HepG2 (cell line): ENCODE data around the gene APPBP2.
"Not testable (repeated sequence)": the region's sequence is repeated elsewhere in the genome, so short reads cannot be mapped to it uniquely, and the experiment has no call there.

ENCODE experiments used
- HNRNPLL ChIP-seq: fragments of 200-400 bp; formaldehyde crosslinking; IDR thresholded peaks from 2 replicates; pipeline ENCODE4 v1.6.1; 2017; ENCODE audit warnings: mild to moderate bottlenecking, low read depth, low read length; ENCODE audit not compliant: poor library complexity, severe bottlenecking
- KDM5A ChIP-seq: fragments of 200-600 bp; sonication (generic); IDR thresholded peaks from 2 replicates; pipeline ENCODE4 v1.7.0; 2018; ENCODE audit warnings: antibody characterized with exemption, mild to moderate bottlenecking, low read length, borderline replicate concordance
- NCOA2 ChIP-seq: sonication (generic); formaldehyde crosslinking; IDR thresholded peaks from 2 replicates; pipeline ENCODE4 v1.8.0; 2022; ENCODE audit warnings: inconsistent platforms
- POLR2A ChIP-seq, 2 experiments: IDR thresholded peaks; 2 replicates each; pipeline ENCODE4 v1.6.1; 2011; ENCODE audit warnings: low read depth in 2 of 2, low read length in 2 of 2, mild to moderate bottlenecking in 1 of 2, moderate library complexity in 1 of 2; ENCODE audit not compliant: insufficient read depth in 1 of 2
- REST ChIP-seq, 2 experiments: IDR thresholded peaks; 2 replicates each; pipeline ENCODE4 v1.6.1; 2011 to 2012; ENCODE audit warnings: low read length in 2 of 2, borderline replicate concordance in 1 of 2, low read depth in 1 of 2, mild to moderate bottlenecking in 1 of 2, moderate library complexity in 1 of 2
- SETDB1 ChIP-seq: sonication (generic); formaldehyde crosslinking; IDR thresholded peaks from 2 replicates; pipeline ENCODE4 v1.5.1; 2020; ENCODE audit warnings: missing genetic modification reagents, mild to moderate bottlenecking, borderline replicate concordance
- ZNF558 ChIP-seq: sonication (generic); formaldehyde crosslinking; IDR thresholded peaks from 2 replicates; pipeline ENCODE4 v1.9.0; 2022; ENCODE audit warnings: mild to moderate bottlenecking, missing genetic modification reagents, borderline replicate concordance
- ZNF614 ChIP-seq: IDR thresholded peaks from 2 replicates; pipeline ENCODE4 v1.6.1; 2018; ENCODE audit warnings: missing biosample characterization, missing genetic modification reagents, inconsistent platforms, borderline replicate concordance
- ZSCAN22 ChIP-seq: sonication (generic); formaldehyde crosslinking; IDR thresholded peaks from 2 replicates; pipeline ENCODE4 v1.4.0; 2020; ENCODE audit warnings: mild to moderate bottlenecking, missing genetic modification reagents

DNA sequence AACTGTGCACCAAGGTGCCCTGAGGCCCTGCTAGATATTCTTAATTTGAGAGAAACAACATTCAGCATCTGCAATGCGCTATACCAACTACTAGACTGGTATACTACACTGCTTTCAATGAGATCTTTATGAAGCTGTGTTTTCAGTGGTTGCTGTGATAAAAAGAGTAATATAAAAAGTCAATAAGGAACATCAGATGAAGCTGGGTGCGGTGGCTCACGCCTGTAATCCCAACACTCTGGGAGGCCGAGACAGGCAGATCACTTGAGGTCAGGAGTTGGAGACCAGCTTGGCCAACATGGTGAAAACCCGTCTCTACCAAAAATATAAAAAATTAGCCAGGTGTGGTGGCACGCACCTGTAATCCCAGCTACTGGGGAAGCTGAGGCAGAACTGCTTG, 10.4 kb downstream of the APPBP2 start:
- TF ChIP-seq KDM5A; ZSCAN22; POLR2A (IDR thresholded peaks at IDR 0.05; ENCODE audit: insufficient read depth in 1 of 2, low read depth in 2 of 2, low read length in 2 of 2); REST (IDR thresholded peaks at IDR 0.05; ENCODE audit: borderline replicate concordance in 1 of 2, low read depth in 1 of 2, low read length in 2 of 2); NCOA2 (CRISPR knock-in tag); SETDB1; HNRNPLL; ZNF614 (CRISPR knock-in tag); ZNF558 (CRISPR knock-in tag): not testable (repeated sequence)
